Parathyroid adenoma (tissue), 2 donors: ENCODE data around the gene IL3RA.
"Not testable (repeated sequence)": the region's sequence is repeated elsewhere in the genome, so short reads cannot be mapped to it uniquely, and the experiment has no call there.

ENCODE experiments used
- H2AFZ ChIP-seq: fragments of 300-600 bp; sonication (generic); one replicate; pipeline ENCODE4 v1.7.0; 2017; ENCODE audit warnings: antibody characterized with exemption, mild to moderate bottlenecking
- H3K27ac ChIP-seq: fragments of 300-600 bp; sonication (generic); one replicate; pipeline ENCODE4 v1.7.0; 2017
- H3K27me3 ChIP-seq: fragments of 300-600 bp; sonication (generic); one replicate; pipeline ENCODE4 v1.7.0; 2017; ENCODE audit warnings: low read length; ENCODE audit not compliant: control insufficient read depth, insufficient read depth
- H3K36me3 ChIP-seq: fragments of 300-600 bp; sonication (generic); one replicate; pipeline ENCODE4 v1.7.0; 2017; ENCODE audit warnings: low read length; ENCODE audit not compliant: control insufficient read depth, insufficient read depth
- H3K4me1 ChIP-seq: fragments of 300-600 bp; sonication (generic); one replicate; pipeline ENCODE4 v1.7.0; 2017; ENCODE audit warnings: control low read depth
- H3K4me2 ChIP-seq: fragments of 300-600 bp; sonication (generic); one replicate; pipeline ENCODE4 v1.7.0; 2017; ENCODE audit warnings: low read length
- H3K4me3 ChIP-seq: fragments of 300-600 bp; sonication (generic); one replicate; pipeline ENCODE4 v1.7.0; 2017; ENCODE audit warnings: low read depth, low read length
- H3K79me2 ChIP-seq: fragments of 300-600 bp; sonication (generic); one replicate; pipeline ENCODE4 v1.7.0; 2017; ENCODE audit warnings: control low read depth
- H3K9ac ChIP-seq: fragments of 300-600 bp; sonication (generic); one replicate; pipeline ENCODE4 v1.7.0; 2017; ENCODE audit warnings: mild to moderate bottlenecking
- H3K9me3 ChIP-seq: fragments of 300-600 bp; sonication (generic); one replicate; pipeline ENCODE4 v1.7.0; 2017; ENCODE audit warnings: low read length; ENCODE audit not compliant: control insufficient read depth
- CTCF ChIP-seq: fragments of 300-600 bp; sonication (generic); IDR thresholded peaks from one replicate; pipeline ENCODE4 v1.7.0; 2017; ENCODE audit warnings: antibody characterized with exemption, mild to moderate bottlenecking
- donor health status: primary hyperparathyroidism.

IL3RA gene

GRCh38 chrX:1360171-1360570 is 23.6 kb downstream of the IL3RA start:
- H3K36me3 ChIP-seq = no peaks in the 10 kb centered on the region
- no peak overlapping the region for H3K27ac ChIP-seq

GRCh38 chrX:1361275-1361674 is 24.7 kb downstream of the IL3RA start:
- H3K4me1 ChIP-seq = no peaks in the 10 kb centered on the region
- no peak overlapping the region for H3K4me2 ChIP-seq
- H3K4me3 ChIP-seq = no peak overlapping the region
- H3K79me2 ChIP-seq = no peaks in the 10 kb centered on the region
- H3K27ac ChIP-seq = no peak overlapping the region
- H2AFZ ChIP-seq = no peak overlapping the region
- no peaks in the 10 kb centered on the region for H3K9me3 ChIP-seq
- H3K36me3 ChIP-seq = no peaks in the 10 kb centered on the region
- H3K27me3 ChIP-seq = no peaks in the 10 kb centered on the region
- no peak for TF ChIP-seq CTCF
- H3K9ac ChIP-seq = no peak overlapping the region

More at GRCh38 chrX:1360171-1360570, 23.6 kb downstream of the IL3RA start:
- Histone ChIP-seq H3K9me3 (no peaks in the 10 kb centered on the region), H3K4me2 (no peak overlapping the region), H3K4me3 (no peak overlapping the region), H3K79me2 (no peaks in the 10 kb centered on the region), H3K9ac (no peak overlapping the region), H2AFZ (no peak overlapping the region), H3K27me3 (no peaks in the 10 kb centered on the region), H3K4me1 (no peaks in the 10 kb centered on the region)
- no peak for TF ChIP-seq CTCF

GRCh38 chrX:1361910-1362309 is 25.3 kb downstream of the IL3RA start:
- no peaks in the 10 kb centered on the region for H3K4me1 ChIP-seq
- H3K9me3 ChIP-seq = no peaks in the 10 kb centered on the region
- H3K79me2 ChIP-seq = no peaks in the 10 kb centered on the region
- no peaks in the 10 kb centered on the region for H3K27me3 ChIP-seq
- H3K36me3 ChIP-seq = no peaks in the 10 kb centered on the region
- no peak for TF ChIP-seq CTCF
- no peak overlapping the region for H3K4me2 ChIP-seq
- no peak overlapping the region for H3K4me3 ChIP-seq
- H2AFZ ChIP-seq = no peak overlapping the region
- no peak overlapping the region for H3K9ac ChIP-seq
- no peak overlapping the region for H3K27ac ChIP-seq

GRCh38 chrX:1366363-1366762 is 29.8 kb downstream of the IL3RA start:
- not testable (repeated sequence) for H3K27me3 ChIP-seq, H3K9ac ChIP-seq, H3K4me1 ChIP-seq, H3K79me2 ChIP-seq, H3K9me3 ChIP-seq, H2AFZ ChIP-seq, H3K4me3 ChIP-seq, H3K4me2 ChIP-seq, H3K36me3 ChIP-seq, H3K27ac ChIP-seq

- no peaks in the 10 kb centered on the region for H3K9me3 ChIP-seq
- no peak overlapping the region for H3K4me2 ChIP-seq
- no peak overlapping the region for H3K4me3 ChIP-seq
- H3K79me2 ChIP-seq = no peaks in the 10 kb centered on the region
- no peaks in the 10 kb centered on the region for H3K4me1 ChIP-seq
- TF ChIP-seq CTCF = no peak
- no peaks in the 10 kb centered on the region for H3K36me3 ChIP-seq
- H2AFZ ChIP-seq = no peak overlapping the region
- no peak overlapping the region for H3K27ac ChIP-seq
- H3K9ac ChIP-seq = no peak overlapping the region
- no peaks in the 10 kb centered on the region for H3K27me3 ChIP-seq
These were observed 31.8 kb downstream of the IL3RA start for GRCh38 chrX:1368385-1368698.
